GM12892 (cell line): ENCODE data around the gene KCNK4.

Experiments
- POLR2A ChIP-seq: IDR thresholded peaks from 2 replicates; pipeline ENCODE4 v1.6.1; 2011; ENCODE audit warnings: low read depth, low read length, control low read depth
- POLR2AphosphoS5 ChIP-seq: IDR thresholded peaks from 2 replicates; pipeline ENCODE4 v1.6.1; 2011; ENCODE audit warnings: low read depth, low read length, control low read depth
- TAF1 ChIP-seq: IDR thresholded peaks from 2 replicates; pipeline ENCODE4 v1.6.1; 2011; ENCODE audit warnings: low read depth, mild to moderate bottlenecking, control low read depth, low read length, borderline replicate concordance

GRCh38 chr11:64251753-64252002 lies 39.4 kb upstream of the KCNK4 start:
- no peak for TF ChIP-seq POLR2A
- no peak for TF ChIP-seq TAF1
- TF ChIP-seq POLR2AphosphoS5: no peak
